Astrocyte of the spinal cord (primary cell): ENCODE measurements around the gene TMEM151A.

ENCODE experiments used
- DNase-seq: peaks from one replicate; pipeline ENCODE4 v3.0.0; 2011; ENCODE audit warnings: low read depth, low spot score
- H3K4me3 ChIP-seq: 2 replicates; pipeline ENCODE4 v1.5.1; 2011; ENCODE audit warnings: low read depth, mild to moderate bottlenecking, low read length, moderate library complexity
- in situ Hi-C: cut with HindIII; loops from 2 replicates; pipeline ENCODE4 v1.10.0; 2017; ENCODE audit warnings: low sequenced_read_pairs
- TF ChIP-seq, protein P1 (sequence below): IDR thresholded peaks from 2 replicates; pipeline ENCODE4 v1.5.1; 2012; ENCODE audit warnings: low read depth, mild to moderate bottlenecking, low read length, inconsistent platforms

TMEM151A gene

DNA sequence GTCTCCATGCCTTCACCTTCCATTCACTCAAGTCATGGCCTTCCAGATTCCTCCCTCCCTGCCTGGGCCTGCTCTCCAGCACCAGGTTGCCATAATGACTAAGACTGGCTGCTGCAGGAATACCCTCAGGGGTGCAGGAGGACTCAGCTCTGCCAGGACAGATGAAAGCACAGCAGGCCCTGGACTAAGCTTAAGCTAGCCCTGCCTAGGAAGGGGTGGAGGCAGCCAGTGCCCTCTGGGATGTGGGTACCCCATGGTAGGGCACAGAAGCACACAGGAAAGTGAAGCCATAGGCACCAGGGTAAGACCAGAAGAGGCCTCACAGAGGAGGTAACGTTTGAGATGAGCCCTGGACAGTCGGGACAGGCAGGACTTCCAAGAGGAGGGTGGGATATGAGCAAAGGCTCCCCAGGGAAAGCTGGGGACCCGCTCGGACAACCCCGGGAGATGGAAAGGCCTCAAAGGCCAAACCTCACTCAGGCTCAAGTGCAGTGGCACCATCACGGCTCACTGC, 47.5 kb downstream of the TMEM151A start:
- DNase-seq, result no peak
- H3K4me3 ChIP-seq, result no peak overlapping the region
- in situ Hi-C loops, result no loop called here
- TF ChIP-seq, protein P1, sequence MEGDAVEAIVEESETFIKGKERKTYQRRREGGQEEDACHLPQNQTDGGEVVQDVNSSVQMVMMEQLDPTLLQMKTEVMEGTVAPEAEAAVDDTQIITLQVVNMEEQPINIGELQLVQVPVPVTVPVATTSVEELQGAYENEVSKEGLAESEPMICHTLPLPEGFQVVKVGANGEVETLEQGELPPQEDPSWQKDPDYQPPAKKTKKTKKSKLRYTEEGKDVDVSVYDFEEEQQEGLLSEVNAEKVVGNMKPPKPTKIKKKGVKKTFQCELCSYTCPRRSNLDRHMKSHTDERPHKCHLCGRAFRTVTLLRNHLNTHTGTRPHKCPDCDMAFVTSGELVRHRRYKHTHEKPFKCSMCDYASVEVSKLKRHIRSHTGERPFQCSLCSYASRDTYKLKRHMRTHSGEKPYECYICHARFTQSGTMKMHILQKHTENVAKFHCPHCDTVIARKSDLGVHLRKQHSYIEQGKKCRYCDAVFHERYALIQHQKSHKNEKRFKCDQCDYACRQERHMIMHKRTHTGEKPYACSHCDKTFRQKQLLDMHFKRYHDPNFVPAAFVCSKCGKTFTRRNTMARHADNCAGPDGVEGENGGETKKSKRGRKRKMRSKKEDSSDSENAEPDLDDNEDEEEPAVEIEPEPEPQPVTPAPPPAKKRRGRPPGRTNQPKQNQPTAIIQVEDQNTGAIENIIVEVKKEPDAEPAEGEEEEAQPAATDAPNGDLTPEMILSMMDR, result no peak

DNA sequence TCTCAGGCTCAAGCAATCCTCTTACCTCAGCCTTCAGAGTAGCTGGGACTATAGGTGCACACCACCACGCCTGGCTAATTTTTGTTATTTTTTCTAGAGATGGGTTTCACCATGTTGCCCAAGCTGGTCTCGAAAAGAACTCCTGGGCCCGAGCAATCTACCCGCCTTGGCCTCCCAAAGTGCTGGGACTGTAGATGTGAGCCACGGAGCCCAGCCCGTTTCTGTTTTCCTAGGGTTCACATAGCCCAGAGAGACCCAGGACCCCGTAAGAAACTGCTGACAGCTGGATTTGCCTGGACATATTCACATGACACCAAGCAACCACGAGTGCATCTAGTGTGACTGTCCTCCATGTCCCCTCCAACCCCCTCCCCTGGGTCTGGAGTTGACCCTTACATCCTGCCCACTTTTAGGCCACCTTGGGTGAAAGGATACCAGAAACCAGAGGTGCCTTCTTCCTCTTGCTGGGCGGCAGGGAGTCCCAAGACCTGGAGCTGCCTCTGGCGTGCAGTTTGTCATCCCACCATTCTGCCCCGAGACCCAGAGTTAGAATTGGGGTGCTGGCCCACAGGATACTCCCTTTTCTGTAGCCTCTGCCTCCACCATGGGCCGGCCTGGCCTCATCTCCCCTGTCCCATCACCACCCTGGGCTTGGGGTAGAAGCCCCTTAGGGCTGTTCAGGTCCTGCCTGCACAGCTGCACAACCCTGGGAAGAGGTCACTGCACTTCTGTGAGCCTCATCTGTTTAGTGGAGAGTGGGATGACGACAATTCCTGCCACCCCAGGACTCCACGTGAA, 48.2 kb downstream of the TMEM151A start:
- TF ChIP-seq, protein P1, result no peak

DNA sequence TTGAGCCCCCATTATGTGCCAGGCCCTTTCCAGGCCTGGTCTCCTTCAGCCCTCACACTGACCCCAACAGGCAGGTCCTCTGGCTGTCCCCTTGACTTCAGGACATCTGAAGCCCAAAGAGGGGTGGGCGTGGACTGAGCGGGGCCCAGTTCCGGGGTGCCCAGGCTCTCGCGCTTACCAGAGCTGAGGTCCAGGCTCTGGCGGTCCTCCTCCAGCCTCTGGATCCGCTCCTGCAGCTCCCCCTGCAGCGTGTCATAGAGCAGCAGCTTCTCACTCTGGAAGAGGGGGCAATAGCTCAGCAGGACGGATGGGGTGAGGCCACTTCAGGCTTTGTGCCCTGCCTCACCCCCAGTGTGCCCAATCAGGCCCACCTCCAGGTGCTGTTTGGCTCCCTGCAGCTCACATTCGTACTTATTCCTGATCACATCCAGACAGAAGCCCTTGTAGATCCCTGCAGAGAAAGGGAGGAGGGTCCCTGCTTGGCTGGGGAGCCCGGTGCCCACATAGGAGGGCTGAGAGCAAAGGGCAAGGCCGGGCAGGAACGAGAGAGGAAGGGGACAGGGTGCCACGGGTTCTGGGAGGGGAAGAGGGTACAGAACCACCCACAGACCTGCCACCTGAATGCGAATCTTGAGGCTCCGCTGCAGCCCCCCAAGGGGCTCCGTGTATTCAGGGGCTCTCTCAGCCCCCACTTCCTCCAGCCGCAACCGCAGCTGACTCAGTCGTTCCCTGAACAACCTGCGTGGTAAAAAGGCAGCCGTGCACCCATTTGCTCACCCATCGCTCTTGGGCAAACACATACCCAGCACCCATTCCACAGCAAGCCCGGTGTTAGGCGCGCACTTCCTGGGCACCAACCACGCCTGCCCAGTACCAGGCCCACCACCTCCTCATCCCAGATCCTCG, 49.2 kb downstream of the TMEM151A start:
- in situ Hi-C loops, result no loop called here
- H3K4me3 ChIP-seq, result no peak overlapping the region
- TF ChIP-seq, protein P1, result no peak
- no peak for DNase-seq

More for the DNA sequence above, 48.2 kb downstream of the TMEM151A start:
- no peak overlapping the region for H3K4me3 ChIP-seq
- DNase-seq, result no peak
- in situ Hi-C loops, result no loop called here

DNA sequence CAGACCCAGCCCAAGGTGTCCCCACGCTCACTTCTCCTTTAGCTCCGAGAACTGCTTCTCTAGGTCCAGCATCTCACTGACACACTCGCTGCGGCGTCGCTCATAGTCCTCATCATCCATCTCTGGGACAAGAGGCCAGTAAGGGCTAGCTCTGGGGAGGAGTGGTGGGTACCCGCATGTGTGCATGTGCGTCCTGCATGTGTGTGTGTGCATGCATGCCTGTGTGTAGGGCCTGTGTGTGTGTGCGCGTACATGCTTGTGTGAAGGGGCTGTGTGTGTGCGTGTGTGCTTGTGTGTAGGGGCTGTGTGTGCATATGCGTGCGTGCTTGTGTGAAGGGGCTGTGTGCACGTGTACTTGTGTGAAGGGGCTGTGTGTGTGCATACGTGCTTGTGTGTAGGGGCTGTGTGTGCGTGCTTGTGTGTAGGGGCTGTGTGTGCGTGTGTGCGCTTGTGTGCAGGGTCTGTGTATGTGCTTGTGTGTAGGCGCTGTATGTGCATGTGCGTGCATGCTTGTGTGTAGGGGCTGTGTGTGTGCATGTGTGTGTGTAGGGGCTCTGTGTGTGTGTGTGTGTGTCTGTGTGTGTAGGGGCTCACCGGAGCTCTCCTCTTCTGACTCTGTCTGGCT, 49.9 kb downstream of the TMEM151A start:
- no peak for DNase-seq
- no peak overlapping the region for H3K4me3 ChIP-seq
- in situ Hi-C loops, result no loop called here
- TF ChIP-seq, protein P1, result no peak

DNA sequence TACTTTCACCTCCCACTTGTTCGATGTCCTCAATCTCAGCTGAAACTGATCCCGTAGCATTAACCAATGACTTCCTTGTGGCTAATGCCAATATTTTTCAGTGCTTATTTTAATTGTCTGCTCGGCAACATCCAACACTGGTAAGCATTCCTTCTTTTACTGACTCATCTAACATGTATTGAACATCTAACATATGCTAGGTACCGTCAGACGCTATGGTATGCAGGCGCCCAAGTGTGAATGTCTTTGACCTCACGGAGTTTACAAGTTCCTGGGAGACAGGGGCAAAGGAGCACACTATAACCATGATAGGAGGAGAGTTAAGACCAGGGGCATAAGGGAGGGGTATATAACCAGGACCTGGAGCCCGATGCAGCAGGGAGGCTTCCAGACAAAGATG, 51.5 kb downstream of the TMEM151A start:
- H3K4me3 ChIP-seq, result no peak overlapping the region
- in situ Hi-C loops, result no loop called here
- TF ChIP-seq, protein P1, result no peak
- no peak for DNase-seq
